PFSK-1 (cell line): ENCODE results near the gene CORIN.

Source experiments
- FOXP2 ChIP-seq: optimal IDR thresholded peaks from 2 replicates; pipeline ENCODE3; 2011; ENCODE audit warnings: borderline replicate concordance, control low read depth, inconsistent platforms; ENCODE audit not compliant: insufficient read depth; ENCODE audit errors: extremely low read length, extremely low read depth
- POLR2AphosphoS5 ChIP-seq: IDR thresholded peaks from 2 replicates; pipeline ENCODE4 v1.6.1; 2012; ENCODE audit warnings: low read depth, mild to moderate bottlenecking, control low read depth, low read length, moderate library complexity
- SIN3A ChIP-seq: IDR thresholded peaks from 2 replicates; pipeline ENCODE4 v1.6.1; 2012; ENCODE audit warnings: mild to moderate bottlenecking, low read length, moderate library complexity, borderline replicate concordance; ENCODE audit not compliant: insufficient read depth
- TAF1 ChIP-seq: IDR thresholded peaks from 2 replicates; pipeline ENCODE4 v1.6.1; 2012; ENCODE audit warnings: low read length, control low read depth, borderline replicate concordance; ENCODE audit not compliant: insufficient read depth
- TF ChIP-seq, protein P1 (sequence below), 2 experiments: IDR thresholded peaks; 2 replicates each; pipeline versions ENCODE4 v1.6.1 to v1.8.0; 2011 to 2012; ENCODE audit warnings: low read depth in 2 of 2, low read length in 2 of 2, control low read depth in 1 of 2, inconsistent platforms in 1 of 2, mild to moderate bottlenecking in 1 of 2, moderate library complexity in 1 of 2; ENCODE audit not compliant: insufficient read depth in 1 of 2

CORIN gene

GRCh38 chr4:47814618-47815295 lies 23.1 kb downstream of the CORIN start:
- TF ChIP-seq POLR2AphosphoS5, result no peak
- no peak for TF ChIP-seq FOXP2
- TF ChIP-seq TAF1, result no peak
- no peak for TF ChIP-seq SIN3A
- TF ChIP-seq, protein P1, sequence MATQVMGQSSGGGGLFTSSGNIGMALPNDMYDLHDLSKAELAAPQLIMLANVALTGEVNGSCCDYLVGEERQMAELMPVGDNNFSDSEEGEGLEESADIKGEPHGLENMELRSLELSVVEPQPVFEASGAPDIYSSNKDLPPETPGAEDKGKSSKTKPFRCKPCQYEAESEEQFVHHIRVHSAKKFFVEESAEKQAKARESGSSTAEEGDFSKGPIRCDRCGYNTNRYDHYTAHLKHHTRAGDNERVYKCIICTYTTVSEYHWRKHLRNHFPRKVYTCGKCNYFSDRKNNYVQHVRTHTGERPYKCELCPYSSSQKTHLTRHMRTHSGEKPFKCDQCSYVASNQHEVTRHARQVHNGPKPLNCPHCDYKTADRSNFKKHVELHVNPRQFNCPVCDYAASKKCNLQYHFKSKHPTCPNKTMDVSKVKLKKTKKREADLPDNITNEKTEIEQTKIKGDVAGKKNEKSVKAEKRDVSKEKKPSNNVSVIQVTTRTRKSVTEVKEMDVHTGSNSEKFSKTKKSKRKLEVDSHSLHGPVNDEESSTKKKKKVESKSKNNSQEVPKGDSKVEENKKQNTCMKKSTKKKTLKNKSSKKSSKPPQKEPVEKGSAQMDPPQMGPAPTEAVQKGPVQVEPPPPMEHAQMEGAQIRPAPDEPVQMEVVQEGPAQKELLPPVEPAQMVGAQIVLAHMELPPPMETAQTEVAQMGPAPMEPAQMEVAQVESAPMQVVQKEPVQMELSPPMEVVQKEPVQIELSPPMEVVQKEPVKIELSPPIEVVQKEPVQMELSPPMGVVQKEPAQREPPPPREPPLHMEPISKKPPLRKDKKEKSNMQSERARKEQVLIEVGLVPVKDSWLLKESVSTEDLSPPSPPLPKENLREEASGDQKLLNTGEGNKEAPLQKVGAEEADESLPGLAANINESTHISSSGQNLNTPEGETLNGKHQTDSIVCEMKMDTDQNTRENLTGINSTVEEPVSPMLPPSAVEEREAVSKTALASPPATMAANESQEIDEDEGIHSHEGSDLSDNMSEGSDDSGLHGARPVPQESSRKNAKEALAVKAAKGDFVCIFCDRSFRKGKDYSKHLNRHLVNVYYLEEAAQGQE (IDR thresholded peaks at IDR 0.05; ENCODE audit: insufficient read depth in 1 of 2, low read depth in 2 of 2, low read length in 2 of 2), result no peak

DNA sequence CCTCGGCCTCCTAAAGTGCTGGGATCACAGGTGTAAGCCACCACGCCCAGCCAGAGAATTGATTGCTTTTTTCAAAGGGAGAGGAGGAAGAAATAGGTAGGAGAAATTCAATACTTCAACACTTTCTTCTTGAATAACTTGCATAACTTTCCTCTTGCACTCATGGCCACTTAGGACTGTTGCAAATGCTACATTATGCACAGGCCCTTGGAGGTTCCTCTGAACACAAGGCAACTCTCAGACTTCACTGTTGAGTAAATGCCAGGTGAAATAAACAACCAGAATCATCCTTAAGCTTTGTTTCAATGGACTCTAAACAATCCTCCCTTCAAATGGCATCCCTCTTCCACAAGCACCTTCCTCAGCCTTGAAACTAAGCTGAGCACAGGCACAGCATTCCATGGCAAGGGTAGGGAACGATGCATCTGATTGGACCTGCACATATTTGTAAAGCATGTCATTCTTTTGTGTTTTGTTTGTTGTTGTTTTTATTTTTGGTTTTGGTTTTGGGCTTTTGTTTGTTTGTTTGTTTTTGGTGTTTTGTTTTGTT lies 28.1 kb downstream of the CORIN start:
- no peak for TF ChIP-seq TAF1
- TF ChIP-seq, protein P1 (IDR thresholded peaks at IDR 0.05; ENCODE audit: insufficient read depth in 1 of 2, low read depth in 2 of 2, low read length in 2 of 2), result no peak

GRCh38 chr4:47804598-47804997 lies 33.3 kb downstream of the CORIN start:
- TF ChIP-seq FOXP2 (no peak), SIN3A (no peak), TAF1 (no peak), POLR2AphosphoS5 (no peak)
- TF ChIP-seq, protein P1 (IDR thresholded peaks at IDR 0.05; ENCODE audit: insufficient read depth in 1 of 2, low read depth in 2 of 2, low read length in 2 of 2), result no peak

DNA sequence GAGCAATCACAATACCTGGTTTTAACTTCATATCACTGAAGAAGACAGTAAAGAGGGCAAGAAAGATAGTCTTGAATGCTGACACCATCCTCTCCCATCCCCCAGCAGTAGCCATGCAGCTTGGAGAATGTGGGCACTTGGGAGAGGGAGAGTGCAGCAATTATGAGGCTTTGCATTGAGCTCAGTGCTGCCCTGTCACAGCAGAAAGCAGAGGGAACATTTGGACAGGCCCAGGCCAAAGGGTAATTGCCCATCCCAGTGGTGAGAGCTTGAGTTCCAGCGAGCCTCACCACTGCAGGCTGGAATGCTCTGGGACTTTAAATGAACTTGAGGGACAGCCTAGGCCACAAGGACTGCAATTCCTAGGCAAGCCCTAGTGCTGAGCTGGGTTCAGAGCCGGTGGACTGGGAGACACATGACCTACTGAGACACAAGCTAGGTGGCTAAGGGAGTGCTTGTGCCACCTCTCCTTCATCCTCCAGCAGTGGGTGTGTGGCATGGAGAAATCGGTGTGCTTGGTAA lies 36.3 kb downstream of the CORIN start:
- TF ChIP-seq POLR2AphosphoS5, result no peak
- TF ChIP-seq, protein P1 (IDR thresholded peaks at IDR 0.05; ENCODE audit: insufficient read depth in 1 of 2, low read depth in 2 of 2, low read length in 2 of 2), result no peak
- TF ChIP-seq SIN3A, result no peak
- no peak for TF ChIP-seq FOXP2
- TF ChIP-seq TAF1, result no peak
